Stimulated activated CD4-positive, alpha-beta T cell treated with anti-CD3 and anti-CD28 coated beads, Interleukin-1b, Interleukin-23, amount 100 ng/mL, for 48 hours (primary cell): ENCODE data around the gene PRKAB1.
"Not testable (repeated sequence)": the region's sequence is repeated elsewhere in the genome, so short reads cannot be mapped to it uniquely, and the experiment has no call there.

Experiments used
- DNase-seq: peaks from one replicate; pipeline ENCODE4 v3.0.0-alpha.2; 2020

The PRKAB1 gene

GRCh38 chr12:119685375-119685774 lies 17.4 kb downstream of the PRKAB1 start:
- no peak for DNase-seq

- DNase-seq: no peak
These were observed 18.4 kb downstream of the PRKAB1 start for GRCh38 chr12:119686355-119686754.

GRCh38 chr12:119686776-119687175 lies 18.8 kb downstream of the PRKAB1 start:
- DNase-seq: no peak

- DNase-seq: no peak
These were observed 19.5 kb downstream of the PRKAB1 start for GRCh38 chr12:119687406-119687805.

- no peak for DNase-seq
These were observed 19.9 kb downstream of the PRKAB1 start for GRCh38 chr12:119687879-119688278.

GRCh38 chr12:119689935-119690500 lies 22.1 kb downstream of the PRKAB1 start:
- DNase-seq: no peak

- DNase-seq: no peak
These were observed 23.4 kb downstream of the PRKAB1 start for GRCh38 chr12:119691202-119691810.

GRCh38 chr12:119692410-119692809 lies 24.5 kb downstream of the PRKAB1 start:
- DNase-seq: no peak

GRCh38 chr12:119692997-119693396 lies 25.1 kb downstream of the PRKAB1 start:
- no peak for DNase-seq

- DNase-seq: no peak
These were observed 25.6 kb downstream of the PRKAB1 start for GRCh38 chr12:119693511-119693910.

- DNase-seq: no peak
These were observed 26.2 kb downstream of the PRKAB1 start for GRCh38 chr12:119694111-119694510.

- DNase-seq: no peak
These were observed 27.1 kb downstream of the PRKAB1 start for GRCh38 chr12:119695034-119695433.

- no peak for DNase-seq
These were observed 29.0 kb downstream of the PRKAB1 start for GRCh38 chr12:119696943-119697342.

GRCh38 chr12:119699199-119699760 lies 31.3 kb downstream of the PRKAB1 start:
- DNase-seq: no peak

- no peak for DNase-seq
These were observed 32.1 kb downstream of the PRKAB1 start for GRCh38 chr12:119700078-119700477.

GRCh38 chr12:119704065-119704747 lies 36.3 kb downstream of the PRKAB1 start:
- no peak for DNase-seq

- DNase-seq: no peak
These were observed 37.2 kb downstream of the PRKAB1 start for GRCh38 chr12:119705182-119705581.

- DNase-seq: not testable (repeated sequence)
These were observed 38.5 kb downstream of the PRKAB1 start for GRCh38 chr12:119706427-119706826.

- no peak for DNase-seq
These were observed 42.5 kb downstream of the PRKAB1 start for GRCh38 chr12:119710374-119710964.

- no peak for DNase-seq
These were observed 43.1 kb downstream of the PRKAB1 start for GRCh38 chr12:119710965-119711551.

GRCh38 chr12:119711693-119712092 lies 43.8 kb downstream of the PRKAB1 start:
- DNase-seq: no peak

- no peak for DNase-seq
These were observed 44.8 kb downstream of the PRKAB1 start for GRCh38 chr12:119712721-119713120.

GRCh38 chr12:119713551-119714031 lies 45.7 kb downstream of the PRKAB1 start:
- no peak for DNase-seq
